GM12875 (cell line): ENCODE data around the gene HSPG2.

Experiments used
- H3K4me3 ChIP-seq: one replicate; pipeline ENCODE4 v1.5.1; 2011; ENCODE audit warnings: low read depth, low read length, control low read depth
- CTCF ChIP-seq: IDR thresholded peaks from 2 replicates; pipeline ENCODE4 v1.5.1; 2011; ENCODE audit warnings: low read depth, mild to moderate bottlenecking, control low read depth, inconsistent platforms, low read length, moderate library complexity, borderline replicate concordance; ENCODE audit not compliant: insufficient read depth

HSPG2 gene

GRCh38 chr1:21966247-21967000, 29.3 kb upstream of the HSPG2 start:
- no peak for TF ChIP-seq CTCF
- H3K4me3 ChIP-seq: no peak overlapping the region

- TF ChIP-seq CTCF: peak; percentile 85
- no peak overlapping the region for H3K4me3 ChIP-seq
Observed at GRCh38 chr1:21963477-21964217, 26.5 kb upstream of the HSPG2 start.

GRCh38 chr1:21961799-21962198, 24.7 kb upstream of the HSPG2 start:
- no peak for TF ChIP-seq CTCF

GRCh38 chr1:21961337-21961736, 24.2 kb upstream of the HSPG2 start:
- no peak overlapping the region for H3K4me3 ChIP-seq
- TF ChIP-seq CTCF: no peak

More at GRCh38 chr1:21961799-21962198, 24.7 kb upstream of the HSPG2 start:
- no peak overlapping the region for H3K4me3 ChIP-seq

GRCh38 chr1:21956720-21957552, 19.8 kb upstream of the HSPG2 start:
- H3K4me3 ChIP-seq: no peak overlapping the region
- TF ChIP-seq CTCF: no peak

GRCh38 chr1:21955501-21956281, 18.6 kb upstream of the HSPG2 start:
- no peak overlapping the region for H3K4me3 ChIP-seq
- TF ChIP-seq CTCF: no peak
